CD4-positive, alpha-beta T cell treated with Interleukin-10 for 1 hour (primary cell): Measurements from ENCODE around the gene FAM117B.
"Not testable (repeated sequence)": the region's sequence is repeated elsewhere in the genome, so short reads cannot be mapped to it uniquely, and the experiment has no call there.

Source experiments
- DNase-seq: peaks from one replicate; pipeline ENCODE4 v3.0.0-alpha.2; 2020

The FAM117B gene

GRCh38 chr2:202705446-202706020, 70.8 kb downstream of the FAM117B start:
- no peak for DNase-seq

- DNase-seq, result not testable (repeated sequence)
Measured at GRCh38 chr2:202714971-202715935, 80.5 kb downstream of the FAM117B start.

DNA sequence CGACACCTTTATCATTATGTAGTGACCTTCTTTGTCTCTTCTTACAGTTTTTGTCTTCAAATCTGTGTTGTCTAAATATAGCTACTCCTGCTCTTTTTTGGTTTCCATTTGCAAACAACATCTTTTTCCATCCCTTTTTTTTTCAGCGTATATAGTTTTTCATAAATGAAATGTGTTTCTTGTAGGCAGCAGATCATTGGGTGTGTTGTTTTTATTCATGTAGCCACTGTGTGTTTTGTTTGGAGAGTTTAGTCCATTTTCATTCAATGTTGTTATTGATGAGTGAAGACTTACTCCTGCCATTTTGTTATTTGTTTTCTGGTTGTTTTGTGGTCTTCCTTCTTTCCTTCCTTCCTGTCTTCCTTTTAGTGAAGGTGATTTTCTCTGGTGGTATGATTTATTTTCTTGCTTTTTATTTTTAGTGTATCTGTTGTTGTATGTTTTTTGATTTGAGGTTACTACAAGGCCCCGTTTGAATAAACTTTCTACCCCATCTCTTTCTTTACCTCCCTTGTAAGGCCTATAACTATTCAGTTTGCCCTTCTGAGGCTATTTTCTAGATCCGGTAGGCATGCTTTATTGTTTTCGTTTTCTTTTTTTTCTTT, 81.4 kb downstream of the FAM117B start:
- no peak for DNase-seq

- no peak for DNase-seq
Measured at GRCh38 chr2:202716953-202717597, 82.3 kb downstream of the FAM117B start.

DNA sequence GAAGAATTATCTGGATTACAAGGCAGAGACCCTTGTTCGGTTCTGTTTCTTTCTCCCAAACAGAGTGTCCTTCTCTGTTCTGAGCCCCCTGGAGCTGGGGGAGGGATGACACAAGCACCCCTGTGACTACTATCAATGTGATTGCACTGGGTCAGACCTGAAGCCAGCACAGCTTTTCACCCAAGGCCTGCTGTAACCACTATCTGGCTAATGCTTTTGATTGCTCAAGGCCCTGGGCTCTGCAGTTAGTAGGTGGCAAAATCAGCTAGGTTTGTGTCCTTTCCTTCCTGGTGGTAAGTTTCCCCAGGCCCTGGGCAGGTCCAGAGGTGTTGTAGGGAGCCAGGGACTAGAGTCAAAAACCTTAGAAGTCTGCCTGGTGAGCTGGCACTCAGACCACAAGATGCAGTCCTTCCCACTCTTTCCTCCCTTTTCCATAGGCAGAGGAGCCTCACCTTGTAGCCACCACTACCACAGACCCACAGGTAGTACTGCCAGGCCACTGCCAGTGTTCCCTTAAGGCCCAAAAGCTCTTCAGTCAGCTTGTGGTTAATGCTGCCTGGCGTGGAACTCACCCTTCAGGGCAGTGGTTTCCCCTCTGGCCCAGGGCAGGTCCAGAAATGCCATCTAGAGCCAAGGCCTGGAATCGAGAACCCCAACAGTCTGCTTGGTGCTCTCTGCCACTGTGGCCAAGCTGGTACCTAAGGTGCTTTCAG, 83.0 kb downstream of the FAM117B start:
- no peak for DNase-seq

DNA sequence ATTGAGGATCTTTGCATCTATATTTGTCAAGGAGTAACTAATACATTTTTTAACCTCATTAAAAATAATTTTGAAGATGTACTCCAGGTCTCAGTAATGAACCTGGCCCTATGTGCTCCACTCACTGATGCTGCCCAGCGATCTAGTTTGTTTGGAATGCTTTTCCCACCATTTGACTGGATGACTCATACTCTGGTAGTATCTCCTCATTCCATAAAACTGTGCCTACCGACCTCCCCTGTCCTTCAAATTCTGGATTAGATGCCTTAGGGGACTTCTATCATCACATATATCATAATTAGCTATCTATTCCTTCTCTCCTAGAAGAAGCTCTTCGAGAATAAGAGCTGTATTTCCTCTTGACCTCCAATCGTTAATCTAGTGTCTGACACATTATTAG, 83.8 kb downstream of the FAM117B start:
- DNase-seq, result no peak

- no peak for DNase-seq
Measured at GRCh38 chr2:202720226-202720625, 85.5 kb downstream of the FAM117B start.

GRCh38 chr2:202721621-202722020, 86.9 kb downstream of the FAM117B start:
- DNase-seq, result no peak

DNA sequence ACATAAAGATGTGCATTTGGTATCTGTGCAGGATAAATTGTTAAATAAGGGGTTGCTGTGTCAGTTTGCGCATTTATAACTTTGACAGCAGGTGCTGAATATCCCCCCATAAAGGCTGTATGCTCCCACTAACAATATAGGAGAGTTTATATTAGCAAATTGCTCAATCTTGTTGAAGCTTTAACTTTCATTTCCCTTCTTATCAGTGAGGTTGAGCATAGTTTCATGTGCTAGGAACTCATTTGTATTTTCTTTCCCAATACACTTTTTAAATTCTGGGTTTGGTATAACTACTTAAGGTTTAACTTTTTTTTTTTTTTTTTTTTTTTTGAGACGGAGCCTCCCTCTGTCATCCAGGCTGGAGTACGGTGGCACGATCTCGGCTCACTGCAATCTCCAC, 89.0 kb downstream of the FAM117B start:
- no peak for DNase-seq

DNA sequence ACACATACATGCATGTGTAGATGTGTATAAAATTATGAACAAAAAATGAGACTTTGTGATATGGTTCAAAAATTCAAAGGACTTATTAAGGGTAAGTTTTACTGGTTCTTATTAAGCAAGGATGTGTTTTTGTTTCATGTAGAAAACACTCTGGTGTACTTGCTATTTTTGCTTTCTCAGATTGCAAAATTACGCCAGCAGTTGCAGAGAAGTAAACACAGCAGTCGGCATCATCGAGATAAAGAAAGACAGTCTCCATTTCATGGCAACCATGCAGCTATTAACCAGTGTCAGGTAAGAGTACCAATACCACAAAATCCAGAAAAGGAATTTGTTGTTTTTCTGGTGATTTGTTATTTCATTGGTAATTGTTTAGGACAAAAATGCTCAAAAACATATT, 91.3 kb downstream of the FAM117B start:
- DNase-seq, result no peak

- no peak for DNase-seq
Measured at GRCh38 chr2:202736826-202737225, 102.1 kb downstream of the FAM117B start.

DNA sequence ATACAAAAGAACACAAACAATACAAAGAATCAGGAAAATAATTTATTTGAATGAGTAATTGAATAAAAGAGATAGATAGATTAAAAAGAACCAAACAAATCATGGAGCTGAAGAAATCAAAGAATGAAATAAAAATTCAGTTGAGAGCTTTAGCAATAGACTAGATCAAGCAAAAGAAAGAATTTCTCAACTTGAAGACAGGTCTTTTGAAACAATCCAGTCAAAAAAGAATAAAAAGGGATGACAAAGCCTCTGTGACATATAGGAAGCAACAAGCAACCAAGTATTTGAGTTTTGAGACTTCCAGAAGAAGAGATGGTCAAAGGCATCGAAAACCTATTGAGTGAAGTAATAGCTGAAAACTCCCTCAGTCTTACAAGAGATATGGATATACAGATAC, 108.8 kb downstream of the FAM117B start:
- no peak for DNase-seq

GRCh38 chr2:202749477-202749876, 114.7 kb downstream of the FAM117B start:
- DNase-seq, result no peak

GRCh38 chr2:202750763-202751427, 116.1 kb downstream of the FAM117B start:
- no peak for DNase-seq

DNA sequence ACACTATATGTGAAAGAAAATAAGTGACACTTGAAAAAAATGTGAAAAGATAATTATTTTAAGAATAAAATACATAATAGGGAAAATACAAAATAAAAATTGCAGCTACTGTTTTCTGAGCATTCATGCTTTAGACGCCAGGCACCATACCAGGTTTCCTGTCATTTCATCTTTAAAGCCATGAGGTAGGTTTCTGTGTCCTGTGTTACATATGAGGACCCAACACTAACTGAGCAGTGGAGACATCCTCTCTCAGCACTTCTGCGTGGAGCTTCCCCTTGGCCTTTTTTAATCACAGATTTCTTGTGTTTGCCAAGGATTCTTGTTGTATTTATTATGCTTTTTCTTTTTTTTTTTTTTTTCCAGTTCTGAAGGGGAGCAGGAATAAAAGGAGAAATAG, 117.3 kb downstream of the FAM117B start:
- no peak for DNase-seq

GRCh38 chr2:202754936-202755335, 120.2 kb downstream of the FAM117B start:
- DNase-seq, result no peak

- no peak for DNase-seq
Measured at GRCh38 chr2:202756598-202756997, 121.8 kb downstream of the FAM117B start.

- DNase-seq, result no peak
Measured at GRCh38 chr2:202757339-202757738, 122.6 kb downstream of the FAM117B start.

GRCh38 chr2:202758128-202758527, 123.4 kb downstream of the FAM117B start:
- DNase-seq, result no peak

DNA sequence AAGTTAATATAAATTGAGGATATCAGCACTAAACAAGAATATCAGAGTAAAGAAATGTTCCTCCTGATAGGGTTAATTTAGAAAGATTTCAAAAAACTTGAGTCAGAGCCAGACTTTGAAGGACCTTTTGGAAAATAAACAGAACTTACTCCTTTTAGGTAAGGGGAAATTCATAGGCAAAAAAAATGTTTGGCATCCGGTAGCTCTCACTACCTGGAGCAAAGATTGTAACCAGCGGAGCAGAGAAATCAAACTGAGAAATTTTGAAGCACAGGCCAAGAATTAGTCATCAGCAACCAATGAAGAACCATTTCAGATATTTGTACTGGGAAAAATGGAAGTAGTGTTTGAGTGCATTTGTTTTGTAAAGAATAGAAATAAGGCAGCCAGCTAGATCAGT, 123.8 kb downstream of the FAM117B start:
- no peak for DNase-seq

- no peak for DNase-seq
Measured at GRCh38 chr2:202760848-202761247, 126.1 kb downstream of the FAM117B start.

DNA sequence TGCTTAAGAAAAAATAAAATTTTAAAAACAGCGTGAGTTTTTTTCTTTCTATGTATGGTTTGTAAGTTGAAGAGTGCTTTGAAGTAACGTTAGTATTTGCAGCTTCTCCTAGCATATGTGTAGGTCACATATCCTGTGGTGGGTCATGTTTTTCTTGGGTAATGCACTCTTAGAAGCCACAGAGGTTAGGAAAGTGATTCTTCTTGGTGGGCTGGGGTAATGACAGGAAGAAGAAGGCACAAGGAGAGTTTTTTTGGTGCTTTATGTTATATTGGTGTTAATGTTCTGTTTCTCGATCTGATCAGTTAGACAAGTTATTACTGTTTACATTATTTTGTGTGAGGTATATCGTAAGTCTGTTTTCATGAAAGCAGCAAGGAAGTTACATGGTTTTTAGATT, 127.8 kb downstream of the FAM117B start:
- peak; percentile 9 for DNase-seq
